Pericardium fibroblast (primary cell): ENCODE measurements around the gene IFNA10. TPM values are rescaled to one million over a fixed set of nuclear protein-coding genes. Genes with fewer than 3 reads are reported as not detected.

Source experiments
- total RNA-seq: library from RNA; depleted of rRNA; stranded (reverse); fragments of >200 nt; gene quantifications from 2 replicates; pipeline ENCODE4 v1.2.3, GENCODE V29; 2015

IFNA10 gene
- total RNA-seq, result not detected in 2 replicates

DNA sequence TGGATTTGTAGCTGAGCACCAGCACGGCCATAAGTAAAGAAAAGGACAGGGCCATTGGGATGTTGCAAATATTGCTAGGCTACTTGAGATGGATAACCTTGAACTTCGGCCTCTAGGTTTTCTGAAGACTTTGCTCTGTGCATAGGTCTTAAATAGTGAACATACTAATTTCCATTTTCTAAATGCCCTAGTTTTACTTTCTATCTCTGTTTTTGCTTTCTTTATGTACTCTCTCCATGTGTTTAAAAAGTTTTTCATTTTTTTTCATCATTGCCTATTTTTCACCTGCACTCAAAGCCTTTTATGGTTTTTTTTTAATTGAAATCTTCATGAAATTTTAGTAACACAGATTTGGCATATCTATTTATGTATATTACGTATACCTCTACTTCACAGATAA, at the start of gene IFNA10:
Gene IFNA10 (minus strand): TSS at position 101 of the 400 bp plus-strand sequence. CDS start 46 bp downstream, at position 55.

DNA sequence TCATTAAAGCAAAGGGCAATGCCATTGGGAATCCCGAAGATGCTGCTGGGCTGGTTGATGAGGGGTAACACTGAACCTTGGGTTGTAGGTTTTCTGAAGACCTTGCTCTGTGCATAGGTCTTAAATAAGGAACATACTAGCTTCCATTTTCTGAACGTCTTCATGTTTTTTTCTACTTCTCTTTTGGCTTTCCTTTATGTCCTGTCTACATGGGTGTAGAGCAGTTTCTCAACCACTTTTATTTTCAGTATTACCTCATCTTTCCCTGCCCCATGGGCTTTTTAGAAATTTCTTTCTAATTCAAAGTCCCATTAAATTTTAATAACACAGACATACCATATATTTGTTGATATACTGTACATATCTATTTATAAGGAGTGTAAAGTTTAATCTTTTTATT, 33.0 kb upstream of the IFNA10 start, which contains the start of gene IFNA14:
Gene IFNA14 (minus strand): TSS at position 95 of the 400 bp plus-strand sequence. CDS start 70 bp downstream, at position 25.

DNA sequence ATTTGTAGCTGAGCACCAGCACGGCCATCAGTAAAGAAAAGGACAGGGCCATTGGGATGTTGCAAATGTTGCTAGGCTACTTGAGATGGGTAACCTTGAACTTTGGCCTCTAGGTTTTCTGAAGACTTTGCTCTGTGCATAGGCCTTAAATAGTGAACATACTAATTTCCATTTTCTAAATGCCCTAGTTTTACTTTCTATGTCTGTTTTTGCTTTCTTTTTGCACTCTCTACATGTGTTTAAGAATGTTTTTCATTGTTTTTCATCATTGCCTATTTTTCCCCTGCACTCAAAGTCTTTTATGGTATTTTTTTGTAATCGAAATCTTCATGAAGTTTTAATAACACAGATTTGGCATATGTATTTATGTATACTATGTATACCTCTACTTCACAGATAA, 21.2 kb upstream of the IFNA10 start, which contains the start of gene IFNA17:
Gene IFNA17 (minus strand): TSS at position 101 of the 400 bp plus-strand sequence. CDS start 49 bp downstream, at position 52.

DNA sequence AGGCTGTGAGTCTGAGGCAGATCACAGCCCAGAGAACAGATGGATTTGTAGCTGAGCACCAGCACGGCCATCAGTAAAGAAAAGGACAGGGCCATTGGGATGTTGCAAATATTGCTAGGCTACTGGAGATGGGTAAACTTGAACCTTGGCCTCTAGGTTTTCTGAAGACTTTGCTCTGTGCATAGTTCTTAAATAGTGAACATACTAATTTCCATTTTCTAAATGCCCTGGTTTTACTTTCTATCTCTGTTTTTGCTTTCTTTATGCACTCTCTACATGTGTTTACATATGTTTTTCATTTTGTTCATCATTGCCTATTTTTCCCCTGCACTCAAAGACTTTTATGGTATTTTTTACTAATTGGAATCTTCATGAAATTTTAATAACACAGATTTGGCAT, 10.3 kb upstream of the IFNA10 start, which contains the start of gene IFNA16:
Gene IFNA16 (minus strand): TSS at position 101 of the 400 bp plus-strand sequence. CDS start 6 bp downstream, at position 95.

DNA sequence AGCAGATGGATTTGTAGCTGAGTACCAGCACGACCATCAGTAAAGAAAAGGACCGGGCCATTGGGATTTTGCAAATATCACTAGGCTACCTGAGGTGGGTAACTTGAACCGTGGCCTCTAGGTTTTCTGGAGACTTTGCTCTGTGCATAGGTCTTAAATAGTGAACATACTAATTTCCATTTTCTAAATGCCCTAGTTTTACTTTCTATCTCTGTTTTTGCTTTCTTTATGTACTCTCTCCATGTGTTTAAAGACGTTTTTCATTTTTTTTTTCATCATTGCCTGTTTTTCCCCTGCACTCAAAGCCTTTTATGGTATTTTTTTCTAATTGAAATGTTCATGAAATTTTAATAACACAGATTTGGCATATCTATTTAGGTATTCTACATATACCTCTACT, 4.8 kb downstream of the IFNA10 start, which contains the start of gene IFNA7:
Gene IFNA7 (minus strand): TSS at position 101 of the 400 bp plus-strand sequence. CDS start 40 bp downstream, at position 61.

DNA sequence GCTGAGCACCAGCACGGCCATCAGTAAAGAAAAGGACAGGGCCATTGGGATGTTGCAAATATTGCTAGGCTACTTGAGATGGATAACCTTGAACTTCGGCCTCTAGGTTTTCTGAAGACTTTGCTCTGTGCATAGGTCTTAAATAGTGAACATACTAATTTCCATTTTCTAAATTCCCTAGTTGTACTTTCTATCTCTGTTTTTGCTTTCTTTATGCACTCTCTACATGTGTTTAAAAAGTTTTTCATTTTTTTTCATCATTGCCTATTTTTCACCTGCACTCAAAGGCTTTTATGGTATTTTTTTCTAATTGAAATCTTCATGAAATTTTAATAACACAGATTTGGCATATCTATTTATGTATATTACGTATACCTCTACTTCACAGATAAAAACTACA, 19.5 kb downstream of the IFNA10 start, which contains the start of gene IFNA4:
Gene IFNA4 (minus strand): TSS at position 101 of the 400 bp plus-strand sequence. CDS start 56 bp downstream, at position 45.

DNA sequence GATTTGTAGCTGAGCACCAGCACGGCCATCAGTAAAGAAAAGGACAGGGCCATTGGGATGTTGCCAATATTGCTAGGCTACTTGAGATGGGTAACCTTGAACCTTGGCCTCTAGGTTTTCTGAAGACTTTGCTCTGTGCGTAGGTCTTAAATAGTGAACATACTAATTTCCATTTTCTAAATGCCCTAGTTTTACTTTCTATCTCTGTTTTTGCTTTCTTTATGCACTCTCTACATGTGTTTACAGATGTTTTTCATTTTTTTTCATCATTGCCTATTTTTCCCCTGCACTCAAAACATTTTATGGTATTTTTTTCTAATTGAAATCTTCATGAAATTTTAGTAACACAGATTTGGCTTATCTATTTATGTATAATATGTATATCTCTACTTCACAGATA, 40.4 kb downstream of the IFNA10 start, which contains the start of gene IFNA21:
Gene IFNA21 (minus strand): TSS at position 101 of the 400 bp plus-strand sequence. CDS start 48 bp downstream, at position 53.

Other genes starting within 250 kb of the IFNA10 start
- gene HACD4, start 175.5 kb downstream of the IFNA10 start, total RNA-seq, result 3.7 and 7.1 TPM in 2 replicates
- gene IFNB1, start 129.2 kb downstream of the IFNA10 start, total RNA-seq, result not detected in 2 replicates
- gene IFNW1, start 65.3 kb downstream of the IFNA10 start, total RNA-seq, result not detected in 2 replicates
- not detected in 2 replicates for gene IFNA21, start 40.5 kb downstream of the IFNA10 start, total RNA-seq
- gene IFNA4, start 19.6 kb downstream of the IFNA10 start, total RNA-seq, result not detected in 2 replicates
- not detected in 2 replicates for gene IFNA7, start 4.9 kb downstream of the IFNA10 start, total RNA-seq
- gene IFNA16, start 10.2 kb upstream of the IFNA10 start, total RNA-seq, result not detected in 2 replicates
- gene IFNA17, start 21.1 kb upstream of the IFNA10 start, total RNA-seq, result not detected in 2 replicates
- not detected in 2 replicates for gene IFNA14, start 32.9 kb upstream of the IFNA10 start, total RNA-seq
- gene IFNA5, start 98.2 kb upstream of the IFNA10 start, total RNA-seq, result not detected in 2 replicates
- 19.7 and 24.7 TPM in 2 replicates for gene KLHL9, start 128.3 kb upstream of the IFNA10 start, total RNA-seq
- gene IFNA6, start 143.7 kb upstream of the IFNA10 start, total RNA-seq, result not detected in 2 replicates
- gene IFNA13, start 160.9 kb upstream of the IFNA10 start, total RNA-seq, result not detected in 2 replicates
- not detected in 2 replicates for gene IFNA2, start 178.3 kb upstream of the IFNA10 start, total RNA-seq
- not detected in 2 replicates for gene IFNA8, start 202.0 kb upstream of the IFNA10 start, total RNA-seq
- not detected in 2 replicates for gene IFNA1, start 233.3 kb upstream of the IFNA10 start, total RNA-seq